Cardiac muscle cell (in vitro differentiated cells and primary cell): ENCODE results near the gene FAM117B. TPM values are rescaled to one million over a fixed set of nuclear protein-coding genes. Genes with fewer than 3 reads are reported as not detected.

Experiments
- DNase-seq, 2 donors: peaks; one replicate each; pipeline versions ENCODE4 v3.0.0 to v3.0.0-alpha.2; 2010 to 2017; ENCODE audit warnings: low read depth in 1 of 2, low spot score in 1 of 2
- H3K27ac ChIP-seq: fragments of 200-600 bp; sonication (generic); 2 replicates; pipeline ENCODE4 v1.5.1; 2016
- H3K27me3 ChIP-seq: fragments of 200-600 bp; sonication (generic); 2 replicates; pipeline ENCODE4 v1.6.0; 2016; ENCODE audit warnings: control low read depth
- H3K36me3 ChIP-seq: fragments of 200-600 bp; sonication (generic); 2 replicates; pipeline ENCODE4 v1.5.1; 2016; ENCODE audit warnings: control low read depth
- H3K4me1 ChIP-seq: fragments of 200-600 bp; sonication (generic); 2 replicates; pipeline ENCODE4 v1.8.1; 2017; ENCODE audit warnings: low read depth, mild to moderate bottlenecking, mixed run types
- H3K4me3 ChIP-seq: fragments of 200-600 bp; sonication (generic); 2 replicates; pipeline ENCODE4 v1.5.1; 2016; ENCODE audit warnings: mild to moderate bottlenecking
- H3K9me3 ChIP-seq: fragments of 200-600 bp; sonication (generic); 2 replicates; pipeline ENCODE4 v1.5.1; 2017; ENCODE audit warnings: low read depth, mild to moderate bottlenecking, control low read depth
- polyA plus RNA-seq: library from polyadenylated mRNA; unstranded; fragments of >200 nt; fragmentation: Nextera tagmentation; extraction: Ambion mirVana; gene quantifications from 2 replicates; pipeline ENCODE4 v1.2.1, GENCODE V29; 2016
- total RNA-seq: library from RNA; depleted of rRNA; stranded (reverse); fragments of >200 nt; gene quantifications from 2 replicates; pipeline ENCODE4 v1.2.3, GENCODE V29; 2016
- TF ChIP-seq, protein P1 (sequence below): IDR thresholded peaks from 2 replicates; pipeline ENCODE4 v1.5.1; 2012; ENCODE audit warnings: low read depth, mild to moderate bottlenecking, low read length

Gene FAM117B
- total and polyA plus RNA-seq, 2 experiments from 2014 or later = 8.5 to 11.4 TPM

DNA sequence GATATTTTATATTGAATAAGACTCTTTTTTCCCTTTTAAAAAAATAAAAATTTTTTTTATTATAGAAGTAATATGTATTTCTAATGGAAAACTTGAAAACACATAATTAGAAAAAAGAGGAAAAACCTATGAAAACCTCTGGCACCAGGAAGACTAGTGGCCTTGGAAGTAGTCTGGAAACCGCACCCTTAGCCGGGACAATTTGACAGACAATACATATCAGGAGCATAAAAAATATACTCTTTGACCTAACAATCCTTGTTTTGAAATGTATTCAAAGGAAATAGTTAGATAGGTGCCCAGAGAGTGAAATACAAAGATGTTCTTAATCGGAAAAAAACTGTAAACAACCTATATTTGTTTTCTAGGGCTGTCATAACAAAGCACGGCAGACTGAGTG, 34.9 kb upstream of the FAM117B start:
- no peak overlapping the region for H3K4me3 ChIP-seq
- H3K36me3 ChIP-seq = no peaks in the 10 kb centered on the region
- no peaks in the 10 kb centered on the region for H3K9me3 ChIP-seq

DNA sequence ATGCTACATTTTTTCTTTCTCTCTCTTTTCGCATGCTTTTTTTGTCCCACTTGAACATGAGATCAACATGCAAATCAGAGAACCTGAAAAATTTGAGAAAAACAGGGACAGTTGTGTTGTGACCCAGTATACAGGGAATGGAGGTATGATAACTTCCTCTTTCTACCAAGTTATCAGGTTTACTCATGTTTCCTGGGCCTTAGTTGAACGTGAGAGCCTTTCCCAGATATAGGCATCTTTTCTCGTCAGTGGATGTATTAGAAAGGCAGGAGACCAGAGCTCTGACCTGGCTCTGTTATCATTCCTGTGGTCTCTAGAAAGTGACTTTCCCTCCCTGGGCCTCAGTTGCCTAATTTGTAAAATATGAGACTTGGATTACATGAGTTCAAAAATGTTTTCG, 30.1 kb upstream of the FAM117B start:
- Histone ChIP-seq H3K27me3 (no peaks in the 10 kb centered on the region), H3K36me3 (no peaks in the 10 kb centered on the region), H3K9me3 (no peaks in the 10 kb centered on the region), H3K4me3 (no peak overlapping the region), H3K4me1 (no peaks in the 10 kb centered on the region), H3K27ac (no peak overlapping the region)
- no peak for DNase-seq
- TF ChIP-seq, protein P1, sequence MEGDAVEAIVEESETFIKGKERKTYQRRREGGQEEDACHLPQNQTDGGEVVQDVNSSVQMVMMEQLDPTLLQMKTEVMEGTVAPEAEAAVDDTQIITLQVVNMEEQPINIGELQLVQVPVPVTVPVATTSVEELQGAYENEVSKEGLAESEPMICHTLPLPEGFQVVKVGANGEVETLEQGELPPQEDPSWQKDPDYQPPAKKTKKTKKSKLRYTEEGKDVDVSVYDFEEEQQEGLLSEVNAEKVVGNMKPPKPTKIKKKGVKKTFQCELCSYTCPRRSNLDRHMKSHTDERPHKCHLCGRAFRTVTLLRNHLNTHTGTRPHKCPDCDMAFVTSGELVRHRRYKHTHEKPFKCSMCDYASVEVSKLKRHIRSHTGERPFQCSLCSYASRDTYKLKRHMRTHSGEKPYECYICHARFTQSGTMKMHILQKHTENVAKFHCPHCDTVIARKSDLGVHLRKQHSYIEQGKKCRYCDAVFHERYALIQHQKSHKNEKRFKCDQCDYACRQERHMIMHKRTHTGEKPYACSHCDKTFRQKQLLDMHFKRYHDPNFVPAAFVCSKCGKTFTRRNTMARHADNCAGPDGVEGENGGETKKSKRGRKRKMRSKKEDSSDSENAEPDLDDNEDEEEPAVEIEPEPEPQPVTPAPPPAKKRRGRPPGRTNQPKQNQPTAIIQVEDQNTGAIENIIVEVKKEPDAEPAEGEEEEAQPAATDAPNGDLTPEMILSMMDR = no peak

More for the DNA sequence above, 34.9 kb upstream of the FAM117B start:
- no peaks in the 10 kb centered on the region for H3K4me1 ChIP-seq
- H3K27me3 ChIP-seq = no peaks in the 10 kb centered on the region
- DNase-seq = no peak
- H3K27ac ChIP-seq = no peak overlapping the region
- TF ChIP-seq, protein P1 = no peak

GRCh38 chr2:202605174-202605573, 29.6 kb upstream of the FAM117B start:
- TF ChIP-seq, protein P1 = no peak
- H3K4me3 ChIP-seq = no peak overlapping the region
- no peaks in the 10 kb centered on the region for H3K27me3 ChIP-seq
- H3K9me3 ChIP-seq = no peaks in the 10 kb centered on the region
- H3K4me1 ChIP-seq = peaks cover 3% of the 10 kb centered on the region
- H3K27ac ChIP-seq = no peak overlapping the region
- no peak for DNase-seq
- H3K36me3 ChIP-seq = no peaks in the 10 kb centered on the region

DNA sequence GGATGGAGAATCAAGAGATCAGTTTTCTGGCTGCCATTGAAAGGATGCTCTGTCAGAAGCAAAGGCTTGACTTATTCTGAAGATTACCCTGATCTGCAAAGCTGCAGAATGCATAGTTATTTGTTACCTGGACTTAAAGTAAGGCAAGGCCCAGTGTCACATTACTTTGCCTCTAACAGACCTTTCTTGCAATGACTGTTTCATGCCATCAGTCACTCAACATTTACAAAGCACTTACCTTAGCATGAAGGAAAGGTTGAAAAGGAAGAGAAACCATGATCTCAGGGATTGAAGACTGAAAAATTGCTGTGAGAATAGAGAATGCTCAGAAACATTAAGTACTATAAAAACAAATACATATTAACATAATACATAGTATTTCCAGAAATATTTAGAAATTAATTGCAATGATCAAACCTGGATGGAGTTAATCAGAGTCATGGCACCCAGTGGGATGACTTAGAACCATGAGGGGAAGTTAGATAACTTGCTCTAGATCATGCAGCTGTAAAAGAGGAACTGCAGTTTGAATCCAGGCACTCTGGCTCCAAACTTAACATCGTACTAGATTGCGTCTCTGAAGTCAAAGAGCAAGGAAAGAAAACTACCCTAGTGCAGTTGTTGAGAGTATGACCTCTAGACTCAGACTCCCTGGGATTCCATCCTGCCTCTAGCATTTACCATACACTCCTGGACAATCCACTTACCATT, 26.5 kb upstream of the FAM117B start:
- H3K4me1 ChIP-seq = peaks cover 13% of the 10 kb centered on the region
- H3K27ac ChIP-seq = no peak overlapping the region
- TF ChIP-seq, protein P1 = no peak
- H3K9me3 ChIP-seq = no peaks in the 10 kb centered on the region
- no peaks in the 10 kb centered on the region for H3K36me3 ChIP-seq
- no peaks in the 10 kb centered on the region for H3K27me3 ChIP-seq
- no peak for DNase-seq
- H3K4me3 ChIP-seq = no peak overlapping the region

- Histone ChIP-seq H3K4me3 (no peak overlapping the region), H3K9me3 (no peaks in the 10 kb centered on the region), H3K27me3 (no peaks in the 10 kb centered on the region), H3K27ac (no peak overlapping the region), H3K4me1 (peaks cover 13% of the 10 kb centered on the region), H3K36me3 (no peaks in the 10 kb centered on the region)
- no peak for DNase-seq
- TF ChIP-seq, protein P1 = no peak
Observed at GRCh38 chr2:202609381-202610145, 25.2 kb upstream of the FAM117B start.
